Mammary epithelial cell (primary cell): ENCODE measurements around the gene RYR1.
"Not testable (repeated sequence)": the region's sequence is repeated elsewhere in the genome, so short reads cannot be mapped to it uniquely, and the experiment has no call there.

Source experiments
- EZH2 ChIP-seq: IDR thresholded peaks from 2 replicates; pipeline ENCODE4 v1.6.1; 2012; ENCODE audit warnings: low read length, inconsistent platforms, borderline replicate concordance
- TF ChIP-seq, protein P1 (sequence below), 2 donors: IDR thresholded peaks in 1 of 2; conservative IDR thresholded peaks in 1 of 2; 2 replicates each; pipeline ENCODE4 v1.5.1; 2011 to 2012; ENCODE audit warnings: inconsistent platforms in 2 of 2, low read length in 2 of 2, mild to moderate bottlenecking in 2 of 2, control low read depth in 1 of 2, low read depth in 1 of 2; ENCODE audit not compliant: insufficient read depth in 1 of 2; ENCODE audit errors: extremely low read depth in 1 of 2

DNA sequence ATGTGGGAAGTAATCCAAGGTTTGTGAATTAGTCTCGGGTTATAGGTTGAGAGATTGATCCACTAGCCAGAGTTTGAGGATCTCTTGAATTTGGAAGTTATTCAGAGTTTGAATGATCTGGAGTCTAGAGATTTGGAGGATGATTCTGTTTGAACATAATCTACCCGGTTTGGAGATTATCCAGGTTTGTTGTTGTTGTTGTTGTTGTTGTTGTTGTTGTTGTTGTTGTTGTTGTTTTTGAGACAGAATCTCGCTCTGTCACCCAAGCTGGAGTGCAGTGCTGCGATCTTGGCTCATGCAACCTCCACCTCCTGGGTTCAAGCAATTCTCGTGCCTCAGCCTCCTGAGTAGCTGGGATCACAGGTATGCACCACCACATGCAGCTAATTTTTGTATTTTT is 21.6 kb upstream of the RYR1 start:
- TF ChIP-seq, protein P1, sequence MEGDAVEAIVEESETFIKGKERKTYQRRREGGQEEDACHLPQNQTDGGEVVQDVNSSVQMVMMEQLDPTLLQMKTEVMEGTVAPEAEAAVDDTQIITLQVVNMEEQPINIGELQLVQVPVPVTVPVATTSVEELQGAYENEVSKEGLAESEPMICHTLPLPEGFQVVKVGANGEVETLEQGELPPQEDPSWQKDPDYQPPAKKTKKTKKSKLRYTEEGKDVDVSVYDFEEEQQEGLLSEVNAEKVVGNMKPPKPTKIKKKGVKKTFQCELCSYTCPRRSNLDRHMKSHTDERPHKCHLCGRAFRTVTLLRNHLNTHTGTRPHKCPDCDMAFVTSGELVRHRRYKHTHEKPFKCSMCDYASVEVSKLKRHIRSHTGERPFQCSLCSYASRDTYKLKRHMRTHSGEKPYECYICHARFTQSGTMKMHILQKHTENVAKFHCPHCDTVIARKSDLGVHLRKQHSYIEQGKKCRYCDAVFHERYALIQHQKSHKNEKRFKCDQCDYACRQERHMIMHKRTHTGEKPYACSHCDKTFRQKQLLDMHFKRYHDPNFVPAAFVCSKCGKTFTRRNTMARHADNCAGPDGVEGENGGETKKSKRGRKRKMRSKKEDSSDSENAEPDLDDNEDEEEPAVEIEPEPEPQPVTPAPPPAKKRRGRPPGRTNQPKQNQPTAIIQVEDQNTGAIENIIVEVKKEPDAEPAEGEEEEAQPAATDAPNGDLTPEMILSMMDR (conservative IDR thresholded peaks at IDR 0.05 in 1 of 2, IDR thresholded peaks at IDR 0.05 in 1 of 2; ENCODE audit: extremely low read depth in 1 of 2, insufficient read depth in 1 of 2, low read depth in 1 of 2, low read length in 2 of 2): not testable (repeated sequence)
- not testable (repeated sequence) for TF ChIP-seq EZH2
